HTR-8/SVneo (cell line): ENCODE data around the gene NPAS3.
A peak's percentile ranks its signal among the peaks of the same experiment; 100 is the strongest.

Experiments
- DNase-seq: peaks from one replicate; pipeline ENCODE4 v3.0.0; 2011; ENCODE audit warnings: low spot score, mixed read lengths; ENCODE audit not compliant: insufficient read length
- FAIRE-seq: peaks from 2 replicates; lab custom pipeline; 2011; peaks lifted over from hg19 to GRCh38; lab: Jason Lieb, UNC

Gene NPAS3

DNA sequence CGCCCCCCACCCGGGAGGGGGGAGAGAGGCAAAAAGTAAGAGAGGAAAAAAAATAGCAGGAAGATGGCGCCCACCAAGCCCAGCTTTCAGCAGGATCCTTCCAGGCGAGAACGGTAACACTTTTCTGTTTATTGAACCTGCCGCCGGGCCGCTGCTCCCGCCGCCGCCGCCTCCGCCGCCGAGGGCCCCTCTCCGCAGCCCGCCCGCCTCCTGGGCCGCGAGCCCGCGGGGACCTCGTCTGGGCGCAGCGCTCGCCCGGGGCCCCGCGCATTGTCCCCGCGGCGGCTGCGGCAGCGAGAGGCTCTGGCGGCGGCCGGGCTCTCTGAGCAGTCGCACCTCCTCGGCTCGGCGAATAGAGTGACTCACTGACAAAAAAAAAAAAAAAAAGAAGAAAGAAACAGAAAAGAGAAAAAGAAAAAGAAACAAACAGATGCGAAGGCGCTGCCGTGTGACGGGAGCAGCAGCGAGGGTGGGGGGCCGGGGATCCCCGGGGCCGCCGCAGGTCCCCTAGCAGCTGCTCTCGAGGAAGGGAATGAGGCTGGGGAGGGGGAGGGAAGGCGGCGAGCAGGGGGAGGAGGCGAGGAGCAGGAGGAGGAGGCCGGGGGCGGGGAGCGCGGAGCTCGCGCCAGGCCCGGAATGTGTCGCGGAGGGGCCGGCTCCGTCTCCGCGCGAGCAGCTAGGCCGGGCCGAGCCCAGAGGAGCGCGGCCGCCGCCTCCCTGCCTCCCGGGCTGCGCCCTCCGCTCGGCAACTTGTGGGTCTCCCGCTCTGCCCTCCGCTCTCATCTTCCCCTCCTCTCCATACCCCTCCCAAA lies 781 bp downstream of the NPAS3 start:
- FAIRE-seq (no peak), DNase-seq (peak; percentile 46)

DNA sequence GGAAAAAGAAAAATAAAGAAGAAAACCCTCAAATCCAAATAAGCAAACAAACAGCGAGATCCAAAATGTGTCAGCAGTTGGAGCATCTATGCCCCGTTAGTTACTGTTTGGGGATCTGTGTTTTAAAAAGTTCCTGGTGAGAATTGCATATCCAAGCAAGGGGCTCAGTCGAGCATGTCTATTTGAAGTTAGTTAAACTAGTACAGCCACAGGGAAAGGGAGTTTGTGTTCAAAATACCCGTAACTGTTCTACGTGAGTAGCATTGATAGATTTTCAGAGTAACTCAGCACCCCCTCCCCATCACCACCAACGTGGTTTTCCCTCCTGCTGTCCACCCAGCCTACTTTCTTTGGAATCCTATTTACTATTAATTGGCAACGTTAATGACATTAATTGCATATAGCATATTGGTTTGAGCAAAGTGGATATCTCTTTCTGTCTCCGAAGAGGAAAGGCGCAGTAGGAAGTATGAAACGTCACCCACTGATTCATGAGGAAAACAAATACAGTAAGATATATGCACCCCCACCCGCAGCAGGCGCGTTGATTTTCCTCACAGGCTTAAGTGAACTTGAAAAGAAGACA lies 1.5 kb downstream of the NPAS3 start:
- FAIRE-seq (no peak), DNase-seq (no peak)

DNA sequence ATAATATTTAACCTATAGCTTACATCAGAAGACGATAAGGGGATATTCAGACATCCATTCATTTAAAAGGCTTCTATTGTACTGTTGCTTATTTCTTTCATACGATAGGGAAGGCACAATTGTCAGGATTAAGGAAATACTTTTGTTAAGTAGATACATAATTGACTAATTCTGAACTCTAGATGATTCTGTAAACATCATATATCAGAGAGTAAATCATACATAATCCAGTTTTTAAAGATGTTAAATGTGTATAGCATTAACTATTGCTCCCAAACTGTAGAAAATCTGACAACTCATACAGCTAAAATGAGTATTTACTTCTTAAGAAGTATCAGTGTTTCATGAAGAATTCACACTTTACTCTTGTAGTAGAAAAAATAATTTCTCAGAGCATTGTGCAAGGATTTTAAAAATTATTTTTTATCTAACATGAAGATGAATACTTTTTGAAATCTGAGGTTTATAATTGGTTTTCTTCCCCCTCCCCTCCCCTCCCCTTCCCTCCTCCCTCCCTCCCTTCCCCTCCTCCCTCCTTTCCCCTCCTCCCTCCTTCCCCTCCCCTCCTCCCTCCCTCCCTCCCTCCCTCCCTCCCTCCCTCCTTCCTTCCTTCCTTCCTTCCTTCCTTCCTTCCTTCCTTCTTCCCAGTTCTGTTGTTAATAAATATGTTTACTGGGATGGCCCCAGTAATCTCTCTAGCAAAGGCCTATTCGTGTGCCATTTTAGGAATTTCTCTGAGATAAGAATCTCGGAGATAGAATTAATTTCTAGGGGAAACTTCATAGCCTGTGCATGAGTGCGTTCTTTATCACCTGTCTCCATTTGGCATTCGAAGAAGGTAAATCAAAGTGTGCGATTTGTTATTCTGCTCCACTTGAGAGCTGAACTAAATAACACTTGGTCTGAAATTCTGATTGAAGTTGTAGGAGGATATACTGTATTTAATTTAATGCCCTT lies 2.3 kb downstream of the NPAS3 start:
- no peak for FAIRE-seq
- no peak for DNase-seq

- no peak for FAIRE-seq
Measured at GRCh38 chr14:32941668-32942065, 3.0 kb downstream of the NPAS3 start.

GRCh38 chr14:32947081-32947480 lies 8.4 kb downstream of the NPAS3 start:
- DNase-seq (no peak), FAIRE-seq (no peak)

More at GRCh38 chr14:32941668-32942065, 3.0 kb downstream of the NPAS3 start:
- no peak for DNase-seq

DNA sequence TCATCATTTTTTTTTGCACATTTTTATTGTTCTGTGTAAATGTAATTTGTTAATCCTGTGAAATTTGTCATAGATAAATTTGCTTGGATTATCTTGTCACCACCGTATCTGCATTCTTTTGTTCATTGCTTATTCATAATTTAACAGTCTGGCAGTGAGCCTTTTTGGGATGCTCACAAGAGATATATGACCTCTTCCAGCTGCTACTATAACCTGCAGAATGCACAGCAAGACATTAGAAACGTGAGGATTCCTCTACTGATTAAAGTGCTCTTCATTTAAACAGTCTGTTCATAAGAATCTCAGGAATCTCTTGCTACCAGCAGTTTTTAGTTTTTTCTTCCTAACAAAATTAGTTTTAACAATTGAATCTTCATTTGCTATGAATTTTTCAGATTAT lies 9.1 kb downstream of the NPAS3 start:
- no peak for DNase-seq
- FAIRE-seq, result no peak

GRCh38 chr14:32950584-32950983 lies 11.9 kb downstream of the NPAS3 start:
- FAIRE-seq (no peak), DNase-seq (no peak)

DNA sequence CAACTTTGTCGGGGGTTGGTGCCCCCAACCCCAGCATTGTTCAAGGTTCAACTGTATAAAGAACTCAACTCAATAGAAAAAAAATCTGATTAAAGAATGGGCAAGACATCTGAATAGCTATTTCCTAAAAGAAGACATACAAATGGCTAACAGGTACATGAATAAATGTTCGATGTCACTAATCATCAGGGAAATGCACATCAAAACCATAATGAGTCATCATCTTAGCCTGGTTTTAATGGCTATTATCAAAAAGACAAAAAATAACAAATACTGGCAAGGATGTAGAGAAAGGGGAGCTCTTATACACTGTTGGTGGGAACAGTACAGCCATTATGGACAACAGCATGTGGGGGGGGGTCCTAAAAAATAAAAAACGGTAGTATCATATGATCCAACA lies 28.7 kb downstream of the NPAS3 start:
- no peak for DNase-seq
- FAIRE-seq, result no peak

GRCh38 chr14:32968972-32969544 lies 30.4 kb downstream of the NPAS3 start:
- FAIRE-seq, result no peak
- no peak for DNase-seq

- DNase-seq, result no peak
- no peak for FAIRE-seq
Measured at GRCh38 chr14:32977913-32978312, 39.2 kb downstream of the NPAS3 start.

GRCh38 chr14:32978691-32979255 lies 40.1 kb downstream of the NPAS3 start:
- DNase-seq (no peak), FAIRE-seq (no peak)

DNA sequence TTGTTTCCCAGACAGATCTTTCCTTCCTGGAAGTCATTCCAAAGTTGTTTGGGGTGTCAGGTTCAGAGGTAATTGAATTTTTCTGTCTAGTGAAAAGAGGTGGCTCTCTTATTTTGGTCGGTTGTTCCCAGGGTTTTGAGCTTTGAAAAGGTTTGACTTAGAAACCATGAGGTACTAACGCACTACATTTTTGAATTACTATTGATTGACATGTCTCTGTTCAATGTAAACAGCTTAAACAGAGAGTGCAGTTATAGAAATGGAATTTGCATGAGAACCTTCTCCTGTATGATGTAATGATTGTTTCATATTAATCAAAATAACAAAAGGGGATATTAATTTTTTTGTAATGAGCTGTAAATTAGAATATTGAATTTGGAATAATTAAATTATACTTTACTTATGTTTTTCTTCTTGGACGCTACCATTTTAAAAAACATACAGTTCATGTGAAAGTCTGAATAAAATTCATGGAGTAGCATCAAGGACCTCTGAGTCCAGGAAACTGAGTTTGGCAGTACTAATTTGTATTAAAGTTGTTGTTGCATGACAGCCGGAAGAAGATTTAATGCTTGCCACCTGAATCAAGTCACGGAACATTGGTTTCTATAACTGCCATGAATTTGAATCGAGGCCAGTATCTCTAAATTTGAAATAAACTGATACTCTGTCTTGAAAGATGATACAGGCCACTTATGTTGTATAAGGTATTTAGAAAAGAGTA lies 41.7 kb downstream of the NPAS3 start:
- FAIRE-seq (no peak), DNase-seq (no peak)

DNA sequence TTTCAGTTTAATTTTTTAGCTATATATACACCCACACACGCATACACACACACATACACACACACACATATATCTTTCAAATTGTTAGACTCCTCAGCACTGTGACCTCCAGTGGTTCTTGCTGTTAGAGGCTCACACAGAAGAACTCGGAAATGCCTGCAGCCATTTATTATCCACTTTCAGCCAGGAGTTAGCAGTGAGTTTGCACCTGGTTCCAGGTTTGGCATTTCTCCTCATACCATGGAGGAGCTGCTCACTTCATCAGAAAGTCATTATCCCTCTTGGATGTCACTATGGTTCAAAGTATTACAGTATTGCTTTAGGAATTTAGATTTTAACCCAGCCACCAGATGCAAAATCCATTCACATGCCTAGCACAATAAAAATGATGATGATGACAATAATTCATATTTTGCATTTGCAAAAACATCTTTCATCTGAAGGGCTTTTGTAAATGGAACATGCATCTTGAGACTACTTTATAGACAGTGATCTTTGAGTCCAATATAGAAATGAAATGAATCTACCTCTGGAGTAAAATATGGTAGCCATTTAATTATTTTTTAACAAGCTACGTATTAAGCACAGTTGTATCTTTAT lies 42.3 kb downstream of the NPAS3 start:
- DNase-seq (no peak), FAIRE-seq (no peak)

DNA sequence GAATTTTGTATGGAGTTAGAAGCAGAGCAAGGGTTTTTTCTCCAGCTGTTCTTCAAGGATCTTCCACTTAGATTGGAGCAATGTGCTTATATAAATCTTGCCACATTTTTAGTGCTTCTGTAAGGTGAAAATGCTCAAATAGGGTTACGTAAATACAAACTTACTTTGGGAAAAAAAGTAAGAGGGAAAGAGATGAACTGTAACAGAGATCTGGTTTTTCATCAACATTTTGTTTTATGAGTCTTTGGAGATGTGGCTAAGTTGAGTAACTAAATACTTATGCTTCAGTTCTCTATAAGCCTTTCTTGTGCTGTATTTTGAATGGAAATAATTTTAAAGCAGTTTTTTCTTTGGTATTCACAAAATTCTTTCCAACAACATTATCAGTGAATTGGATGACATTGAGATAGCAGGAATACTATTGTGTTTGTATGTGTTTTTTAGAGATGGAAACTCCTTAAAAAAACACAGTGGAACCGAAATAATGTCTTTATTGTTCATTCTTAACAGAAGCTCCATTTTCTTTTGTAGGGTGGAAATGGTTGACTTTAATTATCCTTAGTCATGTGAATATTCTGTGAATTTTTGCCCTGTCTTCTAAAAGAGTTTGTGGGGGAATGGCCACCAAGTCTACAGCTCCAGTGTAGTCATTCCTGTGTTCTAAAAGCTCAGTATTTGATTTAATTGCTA lies 45.7 kb downstream of the NPAS3 start:
- no peak for DNase-seq
- FAIRE-seq, result no peak

GRCh38 chr14:32985866-32986265 lies 47.2 kb downstream of the NPAS3 start:
- no peak for FAIRE-seq
- DNase-seq, result no peak

DNA sequence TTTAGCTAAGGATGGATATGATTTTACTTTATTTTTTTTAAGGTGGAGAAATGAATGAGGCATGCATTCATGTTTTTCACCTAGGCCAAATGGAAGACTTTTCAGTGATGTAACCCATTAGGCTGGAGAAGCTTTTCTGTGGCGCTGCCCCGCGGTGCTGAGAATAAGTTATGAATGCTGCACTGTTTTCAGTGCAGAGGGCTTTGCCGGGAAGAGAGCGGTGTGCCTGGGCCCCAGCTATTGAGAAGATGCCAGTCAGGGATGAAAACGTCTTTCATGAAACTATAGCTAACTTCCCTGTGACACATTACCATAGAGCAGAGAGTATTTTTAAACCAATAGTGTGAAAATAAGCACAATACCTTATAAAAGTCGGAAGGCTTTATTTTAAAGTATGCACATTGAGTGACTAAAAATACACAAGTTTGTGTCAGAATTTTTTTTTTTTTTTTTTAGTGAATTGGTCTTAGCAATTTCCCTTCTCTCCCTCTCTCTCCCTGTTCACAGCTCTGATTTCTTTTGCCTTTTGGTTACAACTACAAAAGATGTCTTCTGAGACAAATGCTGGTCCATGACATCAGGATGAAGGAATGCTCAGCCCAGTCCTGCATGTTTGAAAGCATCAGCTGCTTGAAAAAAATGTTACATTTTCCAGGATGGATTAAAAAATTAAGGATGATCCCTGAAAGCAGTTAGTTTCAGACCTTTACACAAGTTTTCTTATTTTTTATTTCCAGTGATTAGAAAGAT lies 48.3 kb downstream of the NPAS3 start:
- DNase-seq (peak; percentile 14), FAIRE-seq (no peak)

DNA sequence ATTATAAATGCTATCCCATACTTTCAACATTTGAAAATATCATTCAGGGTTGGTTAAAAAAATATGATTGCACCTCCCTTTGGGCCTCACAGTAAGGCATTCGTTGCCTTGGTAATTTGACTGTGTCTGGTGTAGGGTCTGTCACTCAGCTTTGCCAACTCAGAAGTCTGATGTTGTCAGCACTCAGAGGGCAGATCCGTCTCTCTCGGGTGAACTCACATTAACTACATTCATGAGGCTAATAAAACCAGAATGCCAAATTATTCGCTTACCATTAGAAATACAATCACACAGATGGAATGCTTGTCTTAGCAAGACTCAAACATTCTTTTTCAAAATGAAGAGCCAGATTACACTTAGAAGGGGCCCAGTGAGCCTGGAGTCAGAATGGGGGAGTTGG lies 53.0 kb downstream of the NPAS3 start:
- FAIRE-seq (no peak), DNase-seq (no peak)

DNA sequence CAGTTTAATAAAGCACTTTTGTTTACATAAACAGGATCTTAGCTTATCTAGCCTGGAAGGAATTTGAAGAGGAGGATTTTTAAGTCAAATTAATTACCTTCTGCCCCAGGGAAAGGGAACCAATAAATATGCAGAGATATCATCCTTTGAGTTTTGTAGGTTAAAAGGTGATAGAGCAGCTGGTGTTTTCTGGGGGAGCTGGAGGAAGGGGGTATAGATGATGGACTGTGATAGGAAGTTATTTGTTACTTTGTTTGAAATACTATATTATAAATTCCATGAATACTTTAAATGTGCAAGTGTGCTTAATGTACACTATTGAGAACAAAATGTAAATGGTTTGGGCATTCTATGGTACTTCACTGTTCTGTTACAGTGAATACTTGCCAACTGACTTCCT lies 55.2 kb downstream of the NPAS3 start:
- DNase-seq (peak; percentile 1), FAIRE-seq (no peak)
